H1 (cell line): ENCODE results near the gene JAKMIP1. TPM values are rescaled to one million over a fixed set of nuclear protein-coding genes. Genes with fewer than 3 reads are reported as not detected.

Experiments
- CTCF ChIA-PET: fragments of 300-600 bp; sonication (Branson Sonifier 250); formaldehyde crosslinking; loops from one replicate; lab custom pipeline; 2021; ENCODE audit not compliant: partially characterized antibody; lab: Charles Lee
- POLR2A ChIA-PET: fragments of 300-600 bp; sonication (Branson Sonifier 250); formaldehyde crosslinking; loops from one replicate; lab custom pipeline; 2021; ENCODE audit warnings: inconsistent platforms; ENCODE audit not compliant: partially characterized antibody; lab: Charles Lee
- DNase-seq, 2 experiments: peaks; one replicate each; pipeline versions ENCODE4 v3.0.0 to v3.0.0-alpha.2; 2010 to 2022; ENCODE audit warnings: low spot score in 2 of 2, low read depth in 1 of 2, mixed read lengths in 1 of 2
- FAIRE-seq: peaks from 2 replicates; lab custom pipeline; 2011; peaks lifted over from hg19 to GRCh38; lab: Jason Lieb, UNC
- H2AFZ ChIP-seq: 2 replicates; pipeline ENCODE4 v1.8.1; 2012; ENCODE audit warnings: low read length, inconsistent platforms
- H2AK5ac ChIP-seq: 2 replicates; pipeline ENCODE4 v1.6.1; 2013; ENCODE audit warnings: low read depth, low read length
- H2BK120ac ChIP-seq: replicated peaks from 2 replicates; pipeline ENCODE3; 2013; ENCODE audit warnings: low read depth, low read length, inconsistent platforms
- H2BK12ac ChIP-seq: 2 replicates; pipeline ENCODE4 v1.6.1; 2013; ENCODE audit warnings: low read depth, low read length
- H2BK15ac ChIP-seq: 2 replicates; pipeline ENCODE4 v1.6.1; 2013; ENCODE audit warnings: low read length
- H2BK20ac ChIP-seq: 2 replicates; pipeline ENCODE4 v1.6.1; 2013; ENCODE audit warnings: low read length
- H2BK5ac ChIP-seq: 2 replicates; pipeline ENCODE4 v1.6.1; 2013; ENCODE audit warnings: low read depth, low read length
- H3K14ac ChIP-seq: 2 replicates; pipeline ENCODE4 v1.6.1; 2013; ENCODE audit warnings: inconsistent platforms; ENCODE audit not compliant: insufficient read length
- H3K18ac ChIP-seq: 2 replicates; pipeline ENCODE4 v1.6.1; 2013; ENCODE audit warnings: low read length; ENCODE audit errors: extremely low read depth
- H3K23ac ChIP-seq: 2 replicates; pipeline ENCODE4 v1.6.1; 2013; ENCODE audit warnings: inconsistent platforms; ENCODE audit not compliant: insufficient read length
- H3K23me2 ChIP-seq: 2 replicates; pipeline ENCODE4 v1.6.1; 2013; ENCODE audit warnings: low read depth, low read length
- H3K27ac ChIP-seq: 2 replicates; pipeline ENCODE4 v1.6.1; 2011; ENCODE audit warnings: low read depth, low read length, inconsistent platforms
- H3K27me3 ChIP-seq, 4 experiments: replicated peaks in 1 of 4; 1 replicate in 1 of 4; 2 replicates in 3 of 4; pipeline versions ENCODE4 v1.6.1 to v1.8.1; 2011 to 2013; ENCODE audit warnings: low read length in 3 of 4, mild to moderate bottlenecking in 3 of 4, inconsistent platforms in 2 of 4, mixed read lengths in 2 of 4, moderate library complexity in 1 of 4; ENCODE audit not compliant: control insufficient read depth in 3 of 4, insufficient read depth in 3 of 4; ENCODE audit errors: extremely low read depth in 1 of 4
- H3K36me3 ChIP-seq, 4 experiments: 2 replicates each; pipeline versions ENCODE4 v1.6.1 to v1.8.1; 2011 to 2013; ENCODE audit warnings: mild to moderate bottlenecking in 4 of 4, low read length in 3 of 4, moderate library complexity in 2 of 4, control low read depth in 1 of 4, inconsistent platforms in 1 of 4; ENCODE audit not compliant: insufficient read depth in 4 of 4, control insufficient read depth in 2 of 4
- H3K4ac ChIP-seq: replicated peaks from 2 replicates; pipeline ENCODE3; 2013; ENCODE audit warnings: low read length, low read depth, mixed read lengths, inconsistent platforms; ENCODE audit not compliant: insufficient read length
- H3K4me1 ChIP-seq, 4 experiments: replicated peaks in 1 of 4; 1 replicate in 1 of 4; 2 replicates in 3 of 4; pipeline versions ENCODE4 v1.6.1 to v1.8.1; 2011 to 2013; ENCODE audit warnings: low read length in 3 of 4, inconsistent platforms in 2 of 4, mixed read lengths in 1 of 4; ENCODE audit not compliant: insufficient read depth in 4 of 4, control insufficient read depth in 3 of 4
- H3K4me2 ChIP-seq, 2 experiments: 2 replicates each; pipeline versions ENCODE4 v1.6.1 to v1.8.1; 2011 to 2013; ENCODE audit warnings: low read depth in 2 of 2, low read length in 2 of 2, control low read depth in 1 of 2, inconsistent platforms in 1 of 2, mild to moderate bottlenecking in 1 of 2; ENCODE audit not compliant: insufficient read depth in 1 of 2
- H3K4me3 ChIP-seq, 4 experiments: fragments of 200-600, 300-600 bp in 1 of 4; sonication (generic), shearing (Covaris generic), sonication (Bioruptor Twin) in 1 of 4; 2 replicates each; pipeline versions ENCODE4 v1.5.1 to v1.8.1; 2011 to 2016; ENCODE audit warnings: low read length in 4 of 4, low read depth in 3 of 4, control low read depth in 2 of 4, inconsistent platforms in 2 of 4, mild to moderate bottlenecking in 2 of 4, mixed read lengths in 1 of 4, moderate library complexity in 1 of 4; ENCODE audit not compliant: insufficient read depth in 2 of 4; ENCODE audit errors: extremely low read depth in 1 of 4
- H3K56ac ChIP-seq: replicated peaks from 2 replicates; pipeline ENCODE3; 2013; ENCODE audit warnings: low read depth, mild to moderate bottlenecking, mixed read lengths, low read length, inconsistent platforms; ENCODE audit not compliant: insufficient read length
- H3K79me1 ChIP-seq: 2 replicates; pipeline ENCODE4 v1.6.1; 2013; ENCODE audit warnings: low read depth, low read length, control low read depth
- H3K79me2 ChIP-seq, 2 experiments: 2 replicates each; pipeline versions ENCODE4 v1.6.1 to v1.8.1; 2012 to 2013; ENCODE audit warnings: low read length in 2 of 2, mild to moderate bottlenecking in 2 of 2, inconsistent platforms in 1 of 2; ENCODE audit not compliant: insufficient read depth in 2 of 2, control insufficient read depth in 1 of 2
- H3K9ac ChIP-seq, 4 experiments: replicated peaks in 1 of 4; 1 replicate in 1 of 4; 2 replicates in 3 of 4; pipeline versions ENCODE4 v1.6.1 to v1.8.1; 2011 to 2013; ENCODE audit warnings: low read depth in 3 of 4, low read length in 3 of 4, control low read depth in 2 of 4, mild to moderate bottlenecking in 2 of 4, moderate library complexity in 2 of 4, inconsistent platforms in 1 of 4; ENCODE audit errors: extremely low read depth in 1 of 4
- H3K9me3 ChIP-seq, 2 experiments: 2 replicates each; pipeline versions ENCODE4 v1.6.1 to v1.8.1; 2012 to 2013; ENCODE audit warnings: mild to moderate bottlenecking in 2 of 2, moderate library complexity in 2 of 2, control low read depth in 1 of 2, inconsistent platforms in 1 of 2, low read depth in 1 of 2, low read length in 1 of 2, mixed read lengths in 1 of 2; ENCODE audit not compliant: insufficient read depth in 2 of 2
- H4K20me1 ChIP-seq, 2 experiments: replicated peaks in 1 of 2; 2 replicates each; pipeline versions ENCODE3 to v1.8.1; 2011 to 2013; ENCODE audit warnings: inconsistent platforms in 2 of 2, low read length in 2 of 2, mild to moderate bottlenecking in 1 of 2; ENCODE audit not compliant: insufficient read depth in 2 of 2, control insufficient read depth in 1 of 2
- H4K5ac ChIP-seq: 2 replicates; pipeline ENCODE4 v1.6.1; 2013; ENCODE audit warnings: low read length, low read depth, mixed read lengths, inconsistent platforms; ENCODE audit not compliant: insufficient read length
- H4K8ac ChIP-seq: 2 replicates; pipeline ENCODE4 v1.8.0; 2013; ENCODE audit warnings: mild to moderate bottlenecking, moderate library complexity, low read length, inconsistent platforms; ENCODE audit not compliant: insufficient read depth; ENCODE audit errors: extremely low read depth
- H4K91ac ChIP-seq: replicated peaks from 2 replicates; pipeline ENCODE3; 2013; ENCODE audit warnings: low read length, mixed read lengths, inconsistent platforms; ENCODE audit not compliant: insufficient read length
- BCL11A ChIP-seq, 2 experiments: IDR thresholded peaks; one replicate each; pipeline ENCODE4 v1.6.1; 2011; ENCODE audit warnings: low read depth in 2 of 2, low read length in 2 of 2, mild to moderate bottlenecking in 2 of 2
- BRCA1 ChIP-seq: IDR thresholded peaks from 2 replicates; pipeline ENCODE4 v1.6.1; 2012; ENCODE audit warnings: low read depth, low read length, improper control_type of control experiment
- EP300 ChIP-seq, 2 experiments: IDR thresholded peaks; 1 replicate in 1 of 2; 2 replicates in 1 of 2; pipeline ENCODE4 v1.6.1; 2011 to 2012; ENCODE audit warnings: low read depth in 2 of 2, low read length in 2 of 2, mild to moderate bottlenecking in 2 of 2, borderline replicate concordance in 1 of 2, inconsistent platforms in 1 of 2, moderate library complexity in 1 of 2
- HDAC2 ChIP-seq, 2 experiments: fragments of 300-600 bp in 1 of 2; sonication (generic) in 1 of 2; IDR thresholded peaks; 2 replicates each; pipeline ENCODE4 v1.6.1; 2011 to 2012; ENCODE audit warnings: low read depth in 2 of 2, low read length in 2 of 2, mild to moderate bottlenecking in 2 of 2, moderate library complexity in 2 of 2, borderline replicate concordance in 1 of 2, inconsistent platforms in 1 of 2
- JUN ChIP-seq: IDR thresholded peaks from 2 replicates; pipeline ENCODE4 v1.6.1; 2011; ENCODE audit warnings: low read depth, mild to moderate bottlenecking, improper control_type of control experiment, low read length
- NRF1 ChIP-seq: IDR thresholded peaks from 2 replicates; pipeline ENCODE4 v1.6.1; 2011; ENCODE audit warnings: mild to moderate bottlenecking, low read depth, low read length, improper control_type of control experiment
- SAP30 ChIP-seq: fragments of 300-600 bp; sonication (generic); IDR thresholded peaks from 2 replicates; pipeline ENCODE4 v1.7.1; 2012; ENCODE audit warnings: low read length, moderate library complexity, mild to moderate bottlenecking, inconsistent platforms; ENCODE audit not compliant: insufficient read depth, insufficient replicate concordance
- TAF7 ChIP-seq: optimal IDR thresholded peaks from 2 replicates; pipeline ENCODE3; 2011; ENCODE audit warnings: low read depth, mild to moderate bottlenecking, inconsistent platforms, low read length, moderate library complexity, borderline replicate concordance
- WGBS, 2 experiments: shearing (Covaris generic) in 1 of 2; methylation state at CpG; one replicate each; pipeline versions ENCODE4 v1.1.6 to v1.1.7; 2013 to 2015; ENCODE audit warnings: low lambda C conversion rate in 2 of 2, mixed read lengths in 2 of 2, inconsistent platforms in 1 of 2, low coverage in 1 of 2, missing lambda C conversion rate in 1 of 2; ENCODE audit not compliant: insufficient replicate concordance in 2 of 2, insufficient coverage in 1 of 2, insufficient read length in 1 of 2; ENCODE audit errors: extremely low coverage in 1 of 2, missing lambda C conversion rate in 1 of 2; 5-methylcytosine and 5-hydroxymethylcytosine counted together
- polyA plus RNA-seq, 7 experiments: library from polyadenylated mRNA; depleted of rRNA in 3 of 7; stranded (reverse) in 5 of 7; unstranded in 2 of 7; fragments of >200 nt in 5 of 7; fragments of 200-250 nt in 2 of 7; gene quantifications; 1 replicate in 5 of 7; 2 replicates in 1 of 7; 4 replicates in 1 of 7; pipeline versions ENCODE4 v1.2.1 to v1.2.3, GENCODE V29; 2011 to 2013; ENCODE audit warnings: missing spikeins in 2 of 7, mixed read lengths in 2 of 7
- total RNA-seq: library from RNA; stranded (reverse); fragmentation: NEBNext Ultra II Directional; extraction: Animal tissue kit (Norgen Biotek cat#: 25700); gene quantifications from 2 replicates; pipeline ENCODE4 v1.2.1, GENCODE V29; 2021
- TF ChIP-seq, protein P1 (sequence below): IDR thresholded peaks from 2 replicates; pipeline ENCODE4 v1.6.1; 2012; ENCODE audit warnings: low read length, inconsistent platforms

JAKMIP1 gene
- total and polyA plus RNA-seq, 2 of the 8 experiments (the other 6 are each of a cell fraction or from before 2014, with no cell fraction given): 2.5 to 4.4 TPM

DNA sequence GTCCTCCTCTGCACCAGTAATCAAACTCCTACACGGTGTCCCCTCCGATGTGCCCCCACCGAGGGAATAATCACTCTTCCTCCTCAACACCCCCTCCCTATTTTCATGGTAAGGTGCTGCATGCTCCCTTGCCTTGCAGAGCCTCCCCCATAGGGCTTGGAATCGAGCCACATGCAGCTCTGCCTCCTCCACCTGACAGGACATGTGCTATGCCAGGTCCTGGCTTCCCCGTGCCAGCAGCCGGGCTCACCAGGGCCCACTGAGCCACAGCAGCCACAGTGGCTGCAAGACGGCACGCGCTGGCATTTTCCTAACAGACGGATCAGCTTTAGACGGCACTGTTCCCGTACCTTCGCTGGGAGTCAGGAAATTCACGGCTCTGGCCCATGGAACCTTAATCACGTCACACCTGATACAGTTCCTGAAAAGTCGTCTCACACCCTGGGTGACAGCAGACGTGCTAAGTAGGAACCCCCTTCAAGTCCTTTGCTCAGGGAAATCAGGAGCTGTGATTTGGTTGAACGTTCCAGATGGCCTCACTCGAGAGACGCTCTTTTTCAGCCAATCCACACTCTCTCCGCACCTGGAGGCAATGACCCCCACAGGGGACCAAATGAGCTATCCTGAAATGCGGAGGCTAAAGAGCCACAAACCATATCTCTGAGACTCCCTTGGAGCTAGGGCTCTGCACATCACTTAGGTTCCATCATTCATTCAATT, 63.2 kb downstream of the JAKMIP1 start:
- DNase-seq (no peak), FAIRE-seq (no peak)
- Histone ChIP-seq H3K14ac (no peak overlapping the region), H2BK20ac (no peak overlapping the region), H3K27me3 (no peaks in the 10 kb centered on the region; a peak in 1 of 7 replicates), H3K4me3 (no peak overlapping the region), H3K23ac (no peak overlapping the region), H4K20me1 (no peaks in the 10 kb centered on the region), H4K91ac (no peak overlapping the region), H2BK120ac (no peak overlapping the region), H3K9me3 (no peaks in the 10 kb centered on the region), H2AK5ac (no peak overlapping the region), H3K4me1 (peaks cover 0 to 6% (median 3%) of the 10 kb centered on the region in 4 experiments; a peak in 4 of 7 replicates), H3K9ac (no peak overlapping the region), H3K4ac (no peak overlapping the region), H2BK5ac (no peak overlapping the region), H3K36me3 (no peaks in the 10 kb centered on the region), H3K4me2 (no peak overlapping the region), H3K27ac (no peak overlapping the region), H4K5ac (no peak overlapping the region), H3K18ac (no peak overlapping the region; the same call in 1 of the 2 replicates), H2BK12ac (0 out of 2 replicates have a peak overlapping the region, but pooled peaks have one; percentile 7), H3K79me1 (no peaks in the 10 kb centered on the region), H3K23me2 (no peaks in the 10 kb centered on the region), H2BK15ac (peak overlapping the region; percentile 46; the same call in 1 of the 2 replicates), H4K8ac (no peak overlapping the region), H3K56ac (no peak overlapping the region), H2AFZ (no peak overlapping the region), H3K79me2 (no peaks in the 10 kb centered on the region)
- WGBS, 2 experiments: 89% methylated on average over 22 of the region's 22 CpGs; no CpG with 5 or more reads in 1 of the 2 experiments
- ChIA-PET CTCF (interaction anchor here (0.6 to 1.7 kb wide), 10 partner anchors 8 to 1591 kb away, joined by 3 to 5 read pairs (median 4); no protein-coding TSS in a partner anchor), POLR2A (interaction anchor here (1.6 kb wide), 1 partner anchor 17 kb away, joined by 4 read pairs; no protein-coding TSS in a partner anchor)
- TF ChIP-seq, protein P1, sequence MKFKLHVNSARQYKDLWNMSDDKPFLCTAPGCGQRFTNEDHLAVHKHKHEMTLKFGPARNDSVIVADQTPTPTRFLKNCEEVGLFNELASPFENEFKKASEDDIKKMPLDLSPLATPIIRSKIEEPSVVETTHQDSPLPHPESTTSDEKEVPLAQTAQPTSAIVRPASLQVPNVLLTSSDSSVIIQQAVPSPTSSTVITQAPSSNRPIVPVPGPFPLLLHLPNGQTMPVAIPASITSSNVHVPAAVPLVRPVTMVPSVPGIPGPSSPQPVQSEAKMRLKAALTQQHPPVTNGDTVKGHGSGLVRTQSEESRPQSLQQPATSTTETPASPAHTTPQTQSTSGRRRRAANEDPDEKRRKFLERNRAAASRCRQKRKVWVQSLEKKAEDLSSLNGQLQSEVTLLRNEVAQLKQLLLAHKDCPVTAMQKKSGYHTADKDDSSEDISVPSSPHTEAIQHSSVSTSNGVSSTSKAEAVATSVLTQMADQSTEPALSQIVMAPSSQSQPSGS: no peak
- TF ChIP-seq BCL11A (IDR thresholded peaks at IDR 0.05; ENCODE audit: low read depth in 2 of 2, low read length in 2 of 2) (no peak), HDAC2 (IDR thresholded peaks at IDR 0.05; ENCODE audit: borderline replicate concordance in 1 of 2, low read depth in 2 of 2, low read length in 2 of 2) (no peak), SAP30 (no peak), BRCA1 (no peak), TAF7 (no peak), JUN (no peak), EP300 (IDR thresholded peaks at IDR 0.05; ENCODE audit: borderline replicate concordance in 1 of 2, low read depth in 2 of 2, low read length in 2 of 2) (no peak), NRF1 (no peak)
